ENCODE data around the gene CA5A.
A peak's percentile ranks its signal among the peaks of the same experiment; 100 is the strongest.
"Not testable (repeated sequence)": the region's sequence is repeated elsewhere in the genome, so short reads cannot be mapped to it uniquely, and the experiment has no call there.

The CA5A gene

GRCh38 chr16:87864331-87864989, 71.9 kb downstream of the CA5A start:
- DNase-seq (ENCODE audit: low spot score), result no peak

- not testable (repeated sequence) for DNase-seq (ENCODE audit: low spot score)
Measured at GRCh38 chr16:87863327-87863635, 73.0 kb downstream of the CA5A start.

GRCh38 chr16:87862597-87863326, 73.6 kb downstream of the CA5A start:
- not testable (repeated sequence) for DNase-seq (ENCODE audit: low spot score)

GRCh38 chr16:87861300-87862099, 74.8 kb downstream of the CA5A start:
- DNase-seq (ENCODE audit: low spot score), result not testable (repeated sequence)

GRCh38 chr16:87860553-87861299, 75.6 kb downstream of the CA5A start:
- no peak for DNase-seq (ENCODE audit: low spot score)

- not testable (repeated sequence) for DNase-seq (ENCODE audit: low spot score)
Measured at GRCh38 chr16:87858151-87858993, 78.0 kb downstream of the CA5A start.

- DNase-seq (ENCODE audit: low spot score), result no peak
Measured at GRCh38 chr16:87856791-87857228, 79.5 kb downstream of the CA5A start.

- DNase-seq (ENCODE audit: low spot score), result peak; percentile 39
Measured at GRCh38 chr16:87855852-87856715, 80.2 kb downstream of the CA5A start.

GRCh38 chr16:87854907-87855683, 81.2 kb downstream of the CA5A start:
- DNase-seq (ENCODE audit: low spot score), result no peak

GRCh38 chr16:87854053-87854906, 82.0 kb downstream of the CA5A start:
- DNase-seq (ENCODE audit: low spot score), result no peak

GRCh38 chr16:87853411-87854052, 82.8 kb downstream of the CA5A start:
- peak; percentile 84 for DNase-seq (ENCODE audit: low spot score)

GRCh38 chr16:87851601-87852000, 84.7 kb downstream of the CA5A start:
- DNase-seq (ENCODE audit: low spot score), result no peak

GRCh38 chr16:87851141-87851587, 85.2 kb downstream of the CA5A start:
- no peak for DNase-seq (ENCODE audit: low spot score)

- peak; percentile 67 for DNase-seq (ENCODE audit: low spot score)
Measured at GRCh38 chr16:87850009-87851006, 86.0 kb downstream of the CA5A start.

- DNase-seq (ENCODE audit: low spot score), result no peak
Measured at GRCh38 chr16:87849419-87850008, 86.8 kb downstream of the CA5A start.

- DNase-seq (ENCODE audit: low spot score), result no peak
Measured at GRCh38 chr16:87848676-87849345, 87.5 kb downstream of the CA5A start.

All from CD4-positive, alpha-beta T cell treated with Interleukin-6 at 100 ng/mL for 8 hours (primary cell).